Left renal pelvis (tissue), 4 donors: Measurements from ENCODE around the gene ZFHX3. TPM values are rescaled to one million over a fixed set of nuclear protein-coding genes. Genes with fewer than 3 reads are reported as not detected.
A peak's percentile ranks its signal among the peaks of the same experiment; 100 is the strongest.

ENCODE experiments used
- DNase-seq, 4 donors: peaks; one replicate each; pipeline ENCODE4 v3.0.0-alpha.2; 2013; ENCODE audit warnings: low read depth in 4 of 4, low spot score in 3 of 4
- polyA plus RNA-seq, 4 donors: library from polyadenylated mRNA; unstranded; fragments of 120-200 nt; gene quantifications; one replicate each; pipeline ENCODE4 v1.2.1, GENCODE V29; 2013; ENCODE audit not compliant: insufficient read length in 4 of 4

Gene ZFHX3
- polyA plus RNA-seq, 4 donors, result 7.3 to 26.9 (median 20.6) TPM

- no peak for DNase-seq
Observed at GRCh38 chr16:72937916-72938794, 109.8 kb downstream of the ZFHX3 start.

GRCh38 chr16:72937360-72937759 lies 110.6 kb downstream of the ZFHX3 start:
- no peak for DNase-seq

- DNase-seq, result no peak
Observed at GRCh38 chr16:72936408-72936807, 111.5 kb downstream of the ZFHX3 start.

DNA sequence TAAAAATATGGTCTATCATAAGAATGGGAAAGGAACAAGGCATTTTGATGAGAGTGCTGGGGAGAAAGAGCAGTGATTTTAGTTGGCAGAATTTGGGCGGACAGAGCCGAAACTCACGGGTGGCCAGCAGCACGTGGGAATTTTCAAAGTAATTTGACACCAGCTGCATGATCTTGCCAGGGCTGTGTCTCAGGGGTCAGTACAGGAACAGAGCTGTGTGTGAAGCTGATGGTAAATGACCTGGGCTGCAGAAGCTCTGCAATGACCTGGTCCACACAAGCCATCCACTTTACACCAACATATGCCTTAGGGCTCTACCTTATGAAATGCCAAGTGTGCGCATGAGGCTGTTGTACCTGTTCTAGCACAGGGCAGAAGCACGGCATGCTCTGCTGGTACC lies 112.0 kb downstream of the ZFHX3 start:
- no peak for DNase-seq

DNA sequence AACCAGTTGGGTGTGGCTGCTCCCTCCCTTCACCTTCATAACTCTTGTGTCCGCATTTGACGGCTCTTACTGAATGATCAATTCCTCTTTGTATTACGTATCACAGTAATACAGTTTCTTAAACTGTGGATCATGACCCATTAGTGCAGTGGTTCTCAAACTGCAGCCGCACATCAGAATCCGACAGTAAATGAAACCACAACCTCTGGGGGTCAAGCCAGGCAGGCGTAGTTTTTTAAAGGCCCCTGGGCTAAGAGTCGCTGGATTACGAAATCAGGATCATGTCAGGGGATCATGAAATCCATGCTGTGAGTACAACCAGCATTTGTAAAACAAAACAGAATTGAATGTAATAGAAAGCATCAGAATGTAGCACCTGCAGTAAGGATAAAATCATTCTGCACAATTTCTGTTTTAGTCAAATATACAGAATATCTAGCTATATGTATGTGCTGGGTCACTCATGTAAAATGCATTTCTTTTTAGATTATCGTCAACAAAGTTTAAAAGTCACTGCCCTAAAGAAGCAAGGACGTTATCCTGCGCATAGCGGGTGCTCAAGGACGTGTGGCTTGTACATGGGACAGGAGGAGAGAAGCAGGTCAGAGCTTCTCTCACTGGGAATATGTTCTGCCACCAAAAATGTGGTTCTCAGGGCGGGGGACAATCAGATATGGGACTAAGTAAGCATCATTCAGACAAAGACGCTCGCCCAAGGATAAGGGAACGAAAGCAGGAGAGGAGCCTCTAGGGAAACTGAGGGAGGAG lies 113.1 kb downstream of the ZFHX3 start:
- no peak for DNase-seq

DNA sequence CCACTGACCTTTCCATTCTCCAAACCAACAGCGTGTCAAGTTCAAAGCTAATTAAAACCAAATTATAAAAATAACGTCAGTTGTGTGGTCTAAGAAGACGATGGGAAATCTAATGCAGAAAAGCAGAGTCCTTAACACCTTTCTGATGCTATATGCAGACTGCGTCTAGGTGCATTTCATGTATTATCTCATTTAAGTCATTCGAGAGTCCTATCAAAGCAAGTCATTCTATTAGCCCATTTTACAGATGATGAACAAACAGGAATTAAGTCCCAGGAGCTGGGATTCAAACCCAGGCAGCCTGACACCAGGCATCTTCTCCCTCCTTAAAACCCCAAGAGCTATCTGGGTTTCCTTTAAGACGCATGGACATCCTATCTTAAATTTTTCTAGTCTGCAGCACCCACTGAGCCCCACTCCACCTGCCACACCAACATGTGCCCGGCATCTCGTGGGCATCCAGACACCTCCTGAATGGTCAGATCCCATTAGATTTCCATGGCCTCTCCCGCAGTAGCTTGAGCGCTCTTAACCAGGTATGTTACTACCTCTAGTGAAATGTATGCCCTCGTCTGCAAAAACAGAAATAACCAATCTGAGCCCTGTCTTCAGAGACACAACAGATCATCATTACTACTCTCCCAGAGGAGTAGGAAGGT lies 115.1 kb downstream of the ZFHX3 start:
- DNase-seq, result no peak

DNA sequence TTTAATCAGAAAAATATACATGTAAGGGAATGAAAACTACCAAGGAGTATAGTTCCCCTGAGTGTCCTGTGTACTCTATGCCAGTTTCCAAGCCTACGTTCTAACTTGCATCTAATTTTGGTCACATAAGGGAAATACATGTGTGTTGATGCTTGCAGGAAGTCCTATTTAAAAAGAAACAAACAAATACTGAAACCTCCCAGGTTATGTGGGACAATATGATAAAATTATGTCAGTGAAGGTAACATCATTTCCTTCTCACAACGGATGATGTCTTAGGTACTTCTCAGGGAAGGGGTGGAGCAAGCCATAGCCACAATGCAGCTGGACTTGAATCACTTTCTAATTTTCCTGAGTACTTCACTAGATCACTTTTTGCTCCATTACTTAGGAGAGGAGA lies 115.9 kb downstream of the ZFHX3 start:
- DNase-seq, result no peak

DNA sequence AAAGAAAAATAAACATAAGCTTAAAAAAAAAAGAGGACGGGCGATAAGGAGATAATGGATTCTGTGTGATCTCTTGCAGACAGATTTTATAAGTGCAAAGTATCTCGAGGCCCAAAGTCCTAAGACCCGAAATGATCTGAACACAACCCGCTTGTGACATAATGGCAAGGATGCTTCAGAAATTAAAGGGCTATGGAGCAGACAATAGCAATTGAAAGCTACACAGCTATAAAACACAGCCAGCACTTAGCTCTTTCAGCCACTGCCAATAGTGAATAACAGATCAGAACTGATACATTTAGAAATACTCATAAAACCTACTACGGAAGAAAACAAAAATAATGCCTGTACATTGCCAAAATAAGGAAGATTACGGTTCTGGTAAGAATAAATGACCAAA lies 117.5 kb downstream of the ZFHX3 start:
- DNase-seq, result no peak

DNA sequence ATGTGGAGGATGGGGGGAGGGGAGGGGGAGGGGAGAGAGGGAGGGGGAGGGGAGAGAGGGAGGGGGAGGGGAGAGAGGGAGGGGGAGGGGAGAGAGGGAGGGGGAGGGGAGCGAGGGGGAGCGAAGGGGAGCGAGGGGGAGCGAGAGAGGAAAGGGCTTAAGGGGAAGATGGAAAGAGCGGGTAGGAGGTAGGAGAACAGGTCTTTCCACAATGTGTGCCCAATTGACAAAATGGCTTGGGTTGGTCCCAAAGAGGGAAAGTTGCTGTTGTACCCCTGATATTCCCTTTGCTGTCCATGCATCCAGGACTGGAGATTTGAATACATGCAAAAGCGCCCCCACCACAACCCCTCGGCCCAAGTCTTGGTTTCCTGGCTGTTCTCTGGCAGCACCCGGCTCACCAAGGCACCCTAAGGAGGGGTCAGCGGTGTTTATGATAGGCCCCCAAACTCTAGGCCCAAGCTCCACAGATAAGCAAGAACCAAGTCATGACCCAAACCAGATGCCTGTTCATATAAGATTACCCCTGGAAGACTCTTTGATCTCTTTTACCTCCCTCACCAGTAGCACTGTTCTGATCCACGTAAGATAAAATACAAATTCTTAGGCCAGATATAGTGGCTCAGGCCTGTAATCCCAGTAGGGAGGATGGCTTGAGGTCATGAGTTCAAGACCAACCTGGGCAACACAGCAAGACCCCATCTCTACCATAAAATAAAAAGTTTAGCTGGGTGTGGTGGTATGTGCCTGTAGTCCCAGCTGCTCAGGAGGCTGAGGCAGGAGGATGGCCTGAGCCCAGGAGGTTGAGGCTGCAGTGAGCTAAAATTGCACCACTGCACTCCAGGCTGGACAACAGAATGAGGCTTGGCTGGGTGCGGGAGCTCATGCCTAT lies 119.6 kb downstream of the ZFHX3 start:
- no peak for DNase-seq

GRCh38 chr16:72927199-72928089 lies 120.5 kb downstream of the ZFHX3 start:
- DNase-seq, result peak in 1 of 4 donors; percentile 26

DNA sequence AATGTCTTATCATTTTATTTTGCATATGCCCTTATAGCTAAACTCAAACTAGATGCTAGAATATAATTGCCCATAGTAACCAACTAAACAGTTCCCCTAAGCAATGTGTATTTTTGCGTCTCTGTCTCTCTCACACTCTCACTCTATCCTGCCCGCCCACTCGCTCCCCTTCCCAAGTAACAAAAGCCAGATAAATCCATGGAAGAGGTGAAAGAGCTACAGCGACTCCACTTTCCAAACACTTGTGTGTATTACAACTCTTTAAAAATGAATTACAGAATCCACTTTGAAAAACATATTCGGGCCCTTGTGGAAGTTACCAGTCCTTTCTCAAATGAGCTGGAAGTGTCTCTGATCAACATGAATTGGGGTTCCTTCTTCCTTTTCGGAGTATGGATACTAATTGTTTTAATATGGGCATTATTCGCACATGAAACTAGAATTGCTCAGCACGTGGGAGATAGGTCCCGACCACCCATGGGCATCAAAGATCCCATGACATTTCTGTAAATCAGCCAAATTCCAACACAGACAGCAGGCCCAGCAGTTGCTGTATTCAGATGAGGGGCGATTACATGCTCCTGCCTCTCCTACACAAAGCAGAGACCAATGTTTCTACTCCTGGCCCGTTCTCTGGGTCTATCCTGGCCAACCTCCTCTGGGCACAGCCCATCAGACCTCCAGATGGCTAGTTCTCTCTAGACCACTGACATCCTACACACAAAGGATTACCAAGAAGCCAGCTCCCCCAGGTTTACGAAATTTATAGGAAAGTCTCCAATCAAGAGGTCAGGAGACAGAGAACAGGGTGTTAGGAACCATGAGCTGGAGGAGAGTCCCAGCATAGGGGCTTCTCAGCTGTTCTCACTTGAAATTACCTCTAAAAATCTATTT lies 121.5 kb downstream of the ZFHX3 start:
- DNase-seq, result no peak

- no peak for DNase-seq
Observed at GRCh38 chr16:72925631-72925979, 122.3 kb downstream of the ZFHX3 start.

DNA sequence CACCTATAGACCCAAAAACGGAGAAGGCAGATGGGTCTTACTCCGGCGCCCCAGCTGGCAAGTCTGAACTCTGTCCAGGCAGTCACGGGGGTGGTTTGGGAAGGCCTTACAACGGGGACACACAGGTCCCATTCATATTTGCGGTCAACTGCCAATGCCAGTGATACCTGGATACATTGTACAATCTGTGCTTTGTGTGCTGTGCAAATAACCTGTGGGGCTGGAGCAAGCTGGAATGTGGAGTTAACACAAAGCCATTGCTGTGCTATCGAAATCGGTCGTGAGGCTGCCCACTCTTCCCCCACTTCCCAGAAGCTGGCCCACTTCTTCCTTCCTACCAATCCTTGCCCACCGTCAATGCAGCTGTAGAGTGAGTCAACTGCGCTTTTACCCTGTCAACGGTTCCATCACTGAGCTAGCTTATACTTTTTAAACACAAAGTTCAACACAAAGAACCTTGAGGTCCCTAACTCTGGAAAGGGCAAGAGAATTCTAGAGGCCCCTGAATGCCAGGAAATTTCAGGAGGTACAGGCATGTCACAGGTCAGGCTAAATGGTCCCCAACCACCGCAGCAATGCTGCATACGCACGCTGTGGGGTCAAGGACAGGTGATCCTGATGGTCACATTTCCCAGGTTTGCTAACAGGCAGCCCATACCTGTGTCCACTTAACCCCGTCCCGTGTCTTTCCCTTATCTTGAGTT lies 122.8 kb downstream of the ZFHX3 start:
- no peak for DNase-seq

DNA sequence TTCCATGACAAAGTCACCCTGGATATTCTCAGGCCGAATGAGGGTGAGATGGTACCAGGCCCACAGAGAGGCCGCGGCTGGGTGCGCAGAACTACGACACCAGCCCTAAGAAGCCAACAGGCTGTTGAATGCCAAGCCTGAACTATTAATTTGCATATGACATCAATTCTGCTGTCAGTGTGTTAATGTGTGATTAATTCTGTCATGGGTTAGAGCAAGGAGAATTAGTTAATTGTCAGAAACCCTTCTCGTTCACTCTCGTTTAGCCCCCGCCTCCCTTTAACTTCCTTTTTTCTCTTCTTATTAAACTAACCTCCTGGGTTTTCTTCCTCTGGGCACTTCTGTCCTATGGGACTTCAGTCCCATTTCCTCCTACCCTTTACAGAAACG lies 123.4 kb downstream of the ZFHX3 start:
- DNase-seq, result no peak

DNA sequence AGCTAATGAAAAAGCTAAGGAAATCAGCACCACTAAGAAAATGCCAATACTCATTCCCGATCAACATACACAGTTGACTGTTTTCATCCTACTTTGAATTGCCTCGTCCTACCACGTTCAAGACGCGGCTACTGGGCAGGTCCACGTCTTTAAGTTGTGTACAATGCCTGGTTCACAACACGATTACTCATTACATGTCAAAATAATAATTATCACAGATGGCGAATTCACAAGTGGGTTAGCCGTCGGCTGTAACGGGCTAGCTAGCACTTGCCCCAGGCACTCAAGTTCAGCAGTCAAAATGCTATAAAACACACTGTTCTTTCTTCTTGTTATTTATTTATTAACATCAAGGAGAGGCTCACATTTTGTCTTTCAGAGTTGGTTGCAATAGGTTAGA lies 124.2 kb downstream of the ZFHX3 start:
- no peak for DNase-seq

- DNase-seq, result no peak
Observed at GRCh38 chr16:72922714-72923113, 125.2 kb downstream of the ZFHX3 start.

DNA sequence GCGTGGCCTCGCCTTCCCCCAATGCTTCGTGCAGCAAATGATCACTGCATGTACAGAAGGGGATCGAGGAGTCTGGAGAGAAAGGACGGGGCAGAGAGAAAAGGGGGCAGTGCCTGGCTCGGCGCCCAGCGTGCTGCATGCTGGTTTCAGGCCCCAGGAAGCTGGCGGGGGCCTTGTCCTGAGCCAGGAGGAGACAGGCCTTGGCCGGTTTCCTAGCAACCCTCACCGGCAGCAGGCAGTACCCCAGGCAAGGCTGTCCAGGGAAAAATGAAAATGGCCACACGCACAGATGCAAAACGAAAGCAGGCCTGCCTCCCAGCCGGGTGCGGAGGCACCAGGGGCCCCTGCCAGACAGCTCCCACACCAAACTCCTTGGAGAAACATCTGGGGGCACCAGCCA lies 126.3 kb downstream of the ZFHX3 start:
- peak in 1 of 4 donors; percentile 26 for DNase-seq

GRCh38 chr16:72921106-72921505 lies 126.8 kb downstream of the ZFHX3 start:
- DNase-seq, result no peak
